Fibroblast of villous mesenchyme (primary cell): ENCODE results near the gene PDE6A. TPM values are rescaled to one million over a fixed set of nuclear protein-coding genes. Genes with fewer than 3 reads are reported as not detected.

ENCODE experiments used
- DNase-seq: peaks from one replicate; pipeline ENCODE4 v3.0.0-alpha.2; 2010; ENCODE audit warnings: low read depth
- H3K4me3 ChIP-seq: 2 replicates; pipeline ENCODE4 v1.5.1; 2011; ENCODE audit warnings: low read depth, mild to moderate bottlenecking, low read length
- total RNA-seq: library from RNA; depleted of rRNA; stranded (reverse); fragments of >200 nt; gene quantifications from 2 replicates; pipeline ENCODE4 v1.2.3, GENCODE V29; 2012
- TF ChIP-seq, protein P1 (sequence below): IDR thresholded peaks from 2 replicates; pipeline ENCODE4 v1.5.1; 2012; ENCODE audit warnings: low read depth, mild to moderate bottlenecking, low read length; ENCODE audit not compliant: insufficient read depth

The PDE6A gene
- total RNA-seq, 1 donor: under 0.01 TPM

DNA sequence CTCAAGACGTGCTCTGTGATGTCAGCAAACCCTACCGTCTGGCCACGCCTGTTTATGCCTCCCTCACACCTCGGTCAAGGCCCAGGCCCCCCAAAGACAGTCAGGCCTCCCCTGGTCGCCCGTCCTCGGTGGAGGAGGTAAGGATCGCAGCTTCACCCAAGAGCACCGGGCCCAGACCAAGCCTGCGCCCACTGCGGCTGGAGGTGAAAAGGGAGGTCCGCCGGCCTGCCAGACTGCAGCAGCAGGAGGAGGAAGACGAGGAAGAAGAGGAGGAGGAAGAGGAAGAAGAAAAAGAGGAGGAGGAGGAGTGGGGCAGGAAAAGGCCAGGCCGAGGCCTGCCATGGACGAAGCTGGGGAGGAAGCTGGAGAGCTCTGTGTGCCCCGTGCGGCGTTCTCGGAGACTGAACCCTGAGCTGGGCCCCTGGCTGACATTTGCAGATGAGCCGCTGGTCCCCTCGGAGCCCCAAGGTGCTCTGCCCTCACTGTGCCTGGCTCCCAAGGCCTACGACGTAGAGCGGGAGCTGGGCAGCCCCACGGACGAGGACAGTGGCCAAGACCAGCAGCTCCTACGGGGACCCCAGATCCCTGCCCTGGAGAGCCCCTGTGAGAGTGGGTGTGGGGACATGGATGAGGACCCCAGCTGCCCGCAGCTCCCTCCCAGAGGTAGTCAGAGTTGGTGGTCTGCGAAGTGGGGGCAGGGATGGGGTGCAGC lies 111.3 kb downstream of the PDE6A start:
- TF ChIP-seq, protein P1, sequence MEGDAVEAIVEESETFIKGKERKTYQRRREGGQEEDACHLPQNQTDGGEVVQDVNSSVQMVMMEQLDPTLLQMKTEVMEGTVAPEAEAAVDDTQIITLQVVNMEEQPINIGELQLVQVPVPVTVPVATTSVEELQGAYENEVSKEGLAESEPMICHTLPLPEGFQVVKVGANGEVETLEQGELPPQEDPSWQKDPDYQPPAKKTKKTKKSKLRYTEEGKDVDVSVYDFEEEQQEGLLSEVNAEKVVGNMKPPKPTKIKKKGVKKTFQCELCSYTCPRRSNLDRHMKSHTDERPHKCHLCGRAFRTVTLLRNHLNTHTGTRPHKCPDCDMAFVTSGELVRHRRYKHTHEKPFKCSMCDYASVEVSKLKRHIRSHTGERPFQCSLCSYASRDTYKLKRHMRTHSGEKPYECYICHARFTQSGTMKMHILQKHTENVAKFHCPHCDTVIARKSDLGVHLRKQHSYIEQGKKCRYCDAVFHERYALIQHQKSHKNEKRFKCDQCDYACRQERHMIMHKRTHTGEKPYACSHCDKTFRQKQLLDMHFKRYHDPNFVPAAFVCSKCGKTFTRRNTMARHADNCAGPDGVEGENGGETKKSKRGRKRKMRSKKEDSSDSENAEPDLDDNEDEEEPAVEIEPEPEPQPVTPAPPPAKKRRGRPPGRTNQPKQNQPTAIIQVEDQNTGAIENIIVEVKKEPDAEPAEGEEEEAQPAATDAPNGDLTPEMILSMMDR: no peak
- H3K4me3 ChIP-seq: no peak overlapping the region

DNA sequence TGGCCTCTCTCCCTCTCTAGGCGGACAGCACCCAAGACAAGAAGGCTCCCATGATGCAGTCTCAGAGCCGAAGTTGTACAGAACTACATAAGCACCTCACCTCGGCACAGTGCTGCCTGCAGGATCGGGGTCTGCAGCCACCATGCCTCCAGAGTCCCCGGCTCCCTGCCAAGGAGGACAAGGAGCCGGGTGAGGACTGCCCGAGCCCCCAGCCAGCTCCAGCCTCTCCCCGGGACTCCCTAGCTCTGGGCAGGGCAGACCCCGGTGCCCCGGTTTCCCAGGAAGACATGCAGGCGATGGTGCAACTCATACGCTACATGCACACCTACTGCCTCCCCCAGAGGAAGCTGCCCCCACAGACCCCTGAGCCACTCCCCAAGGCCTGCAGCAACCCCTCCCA lies 112.0 kb downstream of the PDE6A start:
- DNase-seq: no peak
- TF ChIP-seq, protein P1: no peak
- no peak overlapping the region for H3K4me3 ChIP-seq

More for the DNA sequence above, 111.3 kb downstream of the PDE6A start:
- no peak for DNase-seq

DNA sequence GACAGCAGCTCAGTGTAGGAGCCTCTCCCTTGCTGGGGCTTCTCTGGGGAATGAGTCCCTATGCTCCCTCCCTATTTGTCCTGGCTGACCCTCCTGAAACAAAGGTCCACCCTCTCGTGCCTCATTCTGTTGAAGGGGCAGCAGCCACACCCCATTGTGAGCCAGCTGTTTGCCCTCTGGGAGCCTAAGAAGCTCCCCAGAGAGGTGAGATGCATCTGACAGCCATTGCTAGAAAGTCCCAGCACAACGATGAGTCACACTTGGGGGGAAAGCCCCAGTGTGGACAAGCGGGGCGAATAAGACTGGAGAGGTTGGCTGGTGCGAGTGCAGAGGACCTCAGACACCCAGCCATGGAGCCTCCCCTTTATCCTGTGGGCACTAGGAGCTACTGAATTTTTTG lies 113.1 kb downstream of the PDE6A start:
- DNase-seq: peak; percentile 14
- H3K4me3 ChIP-seq: no peak overlapping the region
- TF ChIP-seq, protein P1: no peak

DNA sequence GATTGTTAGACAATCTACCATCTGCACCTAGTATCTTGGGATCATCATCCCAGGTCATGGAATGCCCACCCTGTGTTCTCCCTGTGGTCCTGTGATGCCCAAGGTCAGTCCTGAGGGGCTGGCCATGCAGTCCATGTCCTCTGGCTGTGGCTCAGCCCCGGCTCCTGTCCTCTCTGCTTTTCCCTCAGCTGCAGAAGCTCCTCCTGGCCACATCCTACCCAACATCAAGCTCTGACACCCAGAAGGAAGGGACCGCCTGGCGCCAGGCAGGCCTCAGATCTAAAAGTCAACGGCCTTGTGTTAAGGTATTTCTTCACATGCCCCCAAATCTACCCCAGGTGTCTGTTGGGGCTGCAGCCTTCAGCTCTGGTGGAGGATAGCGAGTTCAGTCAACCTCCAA lies 114.0 kb downstream of the PDE6A start:
- no peak for DNase-seq
- TF ChIP-seq, protein P1: no peak
- H3K4me3 ChIP-seq: no peak overlapping the region

DNA sequence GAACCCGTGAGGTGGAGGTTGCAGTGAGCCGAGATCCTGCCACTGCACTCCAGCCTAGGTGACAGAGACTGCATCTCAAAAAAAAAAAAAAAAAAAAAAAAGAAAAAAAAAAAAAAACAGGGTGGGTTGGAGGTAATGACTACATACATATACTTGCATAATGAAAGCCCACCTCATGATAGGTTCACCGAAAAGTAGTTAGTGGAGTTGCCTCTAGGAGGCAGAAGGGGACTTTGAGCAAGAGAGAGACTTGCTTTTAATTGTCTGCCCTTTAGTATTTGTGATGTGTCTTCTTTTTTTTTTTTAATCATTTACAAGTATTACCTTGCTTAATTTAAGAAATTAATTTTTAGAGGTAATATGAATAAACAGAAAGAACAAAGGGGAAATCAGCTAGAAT lies 114.6 kb downstream of the PDE6A start:
- no peak overlapping the region for H3K4me3 ChIP-seq
- no peak for DNase-seq
- TF ChIP-seq, protein P1: peak; percentile 23

DNA sequence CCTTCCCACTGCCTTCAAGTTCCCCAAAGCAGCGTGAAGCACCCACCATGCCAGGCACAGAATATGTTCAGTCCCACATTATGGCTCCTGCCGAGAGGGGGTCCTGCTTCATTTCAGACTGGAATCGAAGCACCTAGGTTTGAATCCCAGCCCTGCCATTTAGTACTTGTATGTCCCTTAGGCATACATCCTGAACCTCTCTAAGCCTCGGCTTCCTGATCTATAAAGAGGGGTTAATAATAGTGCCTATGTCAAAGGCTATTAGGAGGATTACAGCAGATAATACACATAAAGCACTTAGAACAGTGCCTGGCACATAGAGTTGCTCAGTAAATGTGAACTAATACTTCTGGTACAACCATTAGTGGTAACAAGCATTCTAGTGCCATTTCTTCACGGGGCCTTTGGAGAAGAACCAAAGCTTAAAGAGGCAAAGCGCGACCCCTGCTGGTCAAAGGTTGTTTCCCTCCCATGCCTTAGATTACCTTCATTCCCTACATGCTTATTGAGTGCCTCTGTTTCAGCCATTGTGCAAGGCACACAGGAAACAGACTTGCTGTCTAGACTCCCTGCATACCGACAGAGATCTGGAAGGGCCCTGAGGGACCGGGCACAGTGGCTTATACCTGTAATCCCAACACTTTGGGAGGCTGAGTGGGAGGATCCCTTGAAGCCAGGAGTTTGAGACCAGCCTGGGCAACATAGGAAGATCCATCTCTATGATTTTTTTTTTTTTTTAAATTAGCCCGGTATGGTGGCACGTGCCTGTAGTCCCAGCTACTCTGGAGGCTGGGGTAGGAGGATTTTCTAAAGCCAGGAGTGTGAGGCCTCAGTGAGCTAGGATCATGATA lies 116.2 kb downstream of the PDE6A start:
- TF ChIP-seq, protein P1: peak; percentile 88
- peak; percentile 97 for DNase-seq
- H3K4me3 ChIP-seq: no peak overlapping the region
